Fibroblast of skin of scalp (primary cell): ENCODE results near the gene SHC2.
"Not testable (repeated sequence)": the region's sequence is repeated elsewhere in the genome, so short reads cannot be mapped to it uniquely, and the experiment has no call there.

Experiments
- DNase-seq: peaks from one replicate; pipeline ENCODE4 v3.0.0-alpha.2; 2013

The SHC2 gene

GRCh38 chr19:447064-447426, 13.8 kb downstream of the SHC2 start:
- no peak for DNase-seq

DNA sequence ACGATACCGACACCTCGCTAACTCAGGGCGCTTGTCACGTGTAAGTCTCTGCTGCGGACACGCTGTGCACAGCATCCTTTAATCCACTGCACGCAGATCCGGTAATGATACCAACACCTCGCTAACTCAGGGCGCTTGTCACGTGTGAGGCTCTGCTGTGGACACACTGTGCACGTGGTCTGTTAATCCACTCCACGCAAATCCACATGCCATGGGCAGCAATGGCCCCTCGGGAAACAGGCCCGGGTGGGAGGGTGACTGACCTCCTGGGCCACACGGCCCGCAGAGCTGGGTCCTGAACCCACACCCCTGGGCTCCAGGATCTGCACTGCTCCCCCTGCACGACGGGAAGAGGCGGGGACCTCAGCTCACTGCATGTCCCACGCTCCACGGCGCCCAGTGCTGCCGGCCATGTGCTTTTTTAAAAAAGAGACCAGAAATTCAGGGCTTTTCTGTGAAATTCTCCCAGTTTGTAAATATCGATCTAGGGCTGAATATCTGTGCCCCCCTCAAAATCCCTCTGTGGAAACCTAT, 16.1 kb downstream of the SHC2 start:
- DNase-seq: no peak

GRCh38 chr19:443005-443404, 17.8 kb downstream of the SHC2 start:
- DNase-seq: no peak

DNA sequence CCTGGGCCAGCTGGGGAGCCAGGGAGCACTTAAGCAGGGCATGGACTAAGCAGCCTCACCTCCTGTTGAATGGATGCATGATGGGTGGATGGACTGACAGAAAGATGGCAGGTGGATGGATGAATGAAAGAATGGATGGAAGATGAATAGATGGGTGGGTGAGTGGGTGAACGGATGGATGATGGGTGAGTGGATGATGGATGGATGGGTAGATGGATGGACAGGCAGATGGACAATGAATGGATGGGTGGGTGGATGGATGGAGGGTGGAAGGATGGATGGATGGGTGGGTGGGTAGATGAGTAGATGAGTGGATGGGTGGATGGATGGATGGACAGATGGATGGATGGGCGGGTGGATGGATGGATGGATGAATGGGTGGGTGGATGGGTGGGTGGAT, 18.7 kb downstream of the SHC2 start:
- no peak for DNase-seq

- no peak for DNase-seq
Measured at GRCh38 chr19:441213-441836, 19.5 kb downstream of the SHC2 start.

- no peak for DNase-seq
Measured at GRCh38 chr19:440391-441212, 20.2 kb downstream of the SHC2 start.

DNA sequence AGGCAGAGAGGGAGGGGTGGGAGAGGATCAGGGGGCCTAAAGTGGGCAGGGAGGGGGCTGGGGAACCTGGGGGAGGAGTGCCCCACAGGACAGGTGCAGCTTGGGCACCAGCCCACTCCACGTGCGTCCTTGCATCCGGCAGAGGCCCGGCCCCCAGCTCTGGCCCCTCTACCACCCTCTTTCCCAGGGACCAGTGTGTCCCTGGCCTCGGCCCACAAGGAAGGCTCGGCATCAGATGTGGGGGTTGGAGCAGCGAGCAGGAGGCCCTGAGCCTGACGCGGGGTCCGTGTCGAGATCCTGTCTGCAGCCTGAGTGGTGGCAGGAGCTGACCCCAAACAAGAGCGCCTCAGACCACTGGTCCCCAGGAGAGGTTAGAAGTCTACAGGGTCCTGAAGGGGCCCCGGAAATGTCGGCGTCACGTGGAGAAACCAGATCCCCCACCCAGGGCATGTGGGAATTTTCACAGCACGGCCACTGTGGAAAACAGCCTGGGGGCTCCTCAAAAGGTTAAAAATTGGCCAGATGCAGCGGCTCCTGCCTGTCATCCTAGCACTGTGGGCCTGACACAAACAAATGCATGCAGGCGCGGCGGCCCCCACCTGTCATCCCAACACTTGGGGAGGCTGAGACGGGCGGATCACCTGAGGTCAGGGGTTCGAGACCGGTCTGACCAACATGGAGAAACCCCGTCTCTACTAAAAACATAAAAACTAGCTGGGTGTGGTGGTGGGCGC, 21.5 kb downstream of the SHC2 start:
- DNase-seq: no peak

DNA sequence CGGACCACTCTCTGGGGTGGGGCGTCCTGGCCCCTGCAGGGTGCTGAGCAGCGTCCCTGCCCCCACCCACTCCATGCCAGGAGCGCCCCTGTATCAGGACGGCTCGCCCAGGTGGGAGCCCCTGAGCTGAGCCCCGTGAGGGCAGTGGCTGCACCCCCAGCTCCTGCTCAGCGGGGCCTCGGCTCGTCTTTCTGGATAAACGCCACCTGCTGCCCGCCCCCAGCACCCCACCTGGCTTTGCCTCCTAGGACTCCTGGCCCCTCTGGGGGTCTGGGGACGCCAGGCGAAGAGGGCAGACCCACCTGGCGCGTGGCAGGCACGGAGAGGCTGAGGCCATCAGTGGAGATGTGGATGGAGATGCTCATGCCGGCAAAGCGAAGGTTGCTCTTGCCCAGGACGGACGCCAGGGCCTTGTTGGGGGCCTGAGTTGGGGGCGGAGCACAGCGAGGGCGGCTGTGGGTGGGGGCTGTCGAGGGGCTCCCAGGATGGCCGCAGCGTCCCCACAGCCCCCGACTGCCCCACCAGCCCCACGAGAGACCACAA, 22.3 kb downstream of the SHC2 start:
- DNase-seq: no peak

GRCh38 chr19:437041-437440, 23.8 kb downstream of the SHC2 start:
- DNase-seq: no peak

DNA sequence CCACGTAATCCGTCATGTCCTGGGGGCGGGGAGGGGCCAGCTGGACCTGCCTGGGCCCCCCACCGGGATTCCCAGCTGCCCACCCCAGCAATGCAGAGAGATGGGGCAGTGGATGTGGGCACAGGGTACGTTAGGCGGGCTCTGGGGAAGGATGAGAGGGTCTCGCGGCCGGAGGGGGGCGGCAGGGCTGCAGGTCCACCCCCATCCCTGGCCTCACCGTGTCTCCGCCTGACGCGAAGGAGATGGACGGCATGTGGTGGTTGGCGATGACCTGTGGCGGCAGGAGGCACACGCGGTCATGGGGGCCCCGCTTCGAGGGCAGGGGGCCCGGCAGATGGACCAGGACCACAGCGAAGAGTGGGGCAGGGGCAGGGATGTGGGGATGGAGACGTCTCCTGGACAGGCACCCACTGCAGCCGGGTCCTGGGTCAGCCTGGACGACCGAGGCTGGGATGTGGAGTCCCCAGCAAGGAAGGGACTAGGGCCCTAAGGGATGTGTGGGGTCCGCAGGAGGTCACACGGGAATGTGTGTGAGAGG, 24.4 kb downstream of the SHC2 start:
- DNase-seq: no peak

- DNase-seq: no peak
Measured at GRCh38 chr19:435707-436412, 25.0 kb downstream of the SHC2 start.

DNA sequence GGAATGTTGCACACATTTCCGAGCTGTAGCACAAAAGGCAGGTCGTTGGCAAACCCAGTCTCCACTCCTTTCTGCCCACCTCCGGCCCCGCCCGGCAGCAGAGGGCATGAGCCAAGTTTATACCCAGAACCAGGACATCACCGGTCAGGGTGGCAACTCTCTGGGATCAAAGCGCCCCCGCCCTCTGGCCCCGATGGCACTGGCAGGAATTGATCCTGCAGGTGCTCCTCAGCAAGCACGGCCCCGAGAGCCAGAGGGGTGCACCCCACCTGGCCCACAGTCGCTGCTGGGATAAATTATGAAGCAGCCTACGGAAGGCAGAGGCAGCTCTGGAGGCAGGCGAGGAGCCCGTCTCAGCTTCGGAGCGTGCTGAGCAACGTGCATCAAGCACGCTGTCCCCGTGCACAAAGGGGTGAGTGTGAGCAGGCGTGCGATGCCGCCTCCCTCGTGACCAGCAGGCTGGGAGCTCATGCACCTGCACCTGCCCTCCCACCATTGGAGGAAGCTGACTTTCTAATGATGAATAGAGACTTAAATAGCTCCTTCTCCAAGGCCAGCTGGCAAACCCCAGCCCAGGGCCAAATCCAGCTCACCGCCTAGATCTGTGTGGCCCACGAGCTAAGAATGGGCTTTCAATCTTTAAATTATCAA, 25.7 kb downstream of the SHC2 start:
- DNase-seq: no peak

GRCh38 chr19:434152-434960, 26.5 kb downstream of the SHC2 start:
- DNase-seq: no peak

- DNase-seq: no peak
Measured at GRCh38 chr19:430701-431100, 30.1 kb downstream of the SHC2 start.

DNA sequence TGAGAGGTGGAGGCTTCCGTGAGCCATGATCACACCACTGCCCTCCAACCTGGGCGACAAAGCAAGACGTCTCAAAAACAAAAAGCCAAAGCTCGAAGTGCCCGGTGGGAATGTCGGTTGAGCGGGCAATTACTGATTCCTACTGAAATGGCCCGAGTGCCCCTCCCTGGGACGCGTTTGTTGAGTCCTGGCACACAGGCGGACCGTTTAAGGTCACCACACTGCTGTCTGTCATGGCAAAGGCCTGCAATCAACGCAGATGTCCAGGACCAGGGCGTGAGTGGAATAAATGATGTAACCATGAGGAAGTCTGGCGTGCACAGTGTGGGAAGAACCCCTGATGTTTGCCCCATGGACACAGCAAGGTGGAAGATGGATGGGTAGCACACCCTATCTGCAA, 32.7 kb downstream of the SHC2 start:
- no peak for DNase-seq

GRCh38 chr19:427675-428074, 33.2 kb downstream of the SHC2 start:
- not testable (repeated sequence) for DNase-seq

- no peak for DNase-seq
Measured at GRCh38 chr19:426725-427445, 33.9 kb downstream of the SHC2 start.

- DNase-seq: no peak
Measured at GRCh38 chr19:425056-425455, 35.8 kb downstream of the SHC2 start.

DNA sequence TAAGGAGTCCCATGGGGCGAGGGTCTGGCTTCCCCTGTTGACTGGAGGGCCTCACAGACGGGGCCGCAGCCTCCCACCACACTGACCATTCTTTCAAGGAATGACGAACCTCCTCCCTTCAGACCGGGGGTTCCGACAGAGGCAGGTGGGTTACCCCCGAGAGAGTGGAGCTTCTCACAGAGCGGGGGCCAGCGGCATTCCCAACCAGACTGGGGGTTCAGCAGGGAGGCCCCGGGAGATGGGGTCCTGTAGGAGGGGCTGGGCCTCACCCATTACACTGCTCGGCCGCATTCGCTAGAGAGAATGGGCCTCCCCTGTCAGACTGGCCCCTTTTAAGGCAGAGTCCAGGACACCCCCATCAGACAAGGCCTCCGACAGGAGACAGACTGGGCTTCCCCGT, 36.3 kb downstream of the SHC2 start:
- no peak for DNase-seq
